Right cardiac atrium (tissue), 5 donors: ENCODE data around the gene ANKRD34A. TPM values are rescaled to one million over a fixed set of nuclear protein-coding genes. Genes with fewer than 3 reads are reported as not detected.

Experiments
- ATAC-seq, 2 donors: fragments of 200-7000 bp; cut with Tn5 transposase; one replicate each; pipeline versions ENCODE4 v1.8.0 to v1.9.1; 2020; ENCODE audit warnings: moderate library complexity in 2 of 2, mild to moderate bottlenecking in 1 of 2
- DNase-seq, 3 donors: peaks; one replicate each; pipeline ENCODE4 v3.0.0-alpha.2; 2020
- H3K27ac ChIP-seq: one replicate; pipeline ENCODE4 v1.5.1; 2013; ENCODE audit warnings: mild to moderate bottlenecking, low read length, control low read depth, moderate library complexity
- H3K27me3 ChIP-seq: one replicate; pipeline ENCODE4 v1.6.1; 2013; ENCODE audit not compliant: control insufficient read depth, insufficient read depth
- H3K4me1 ChIP-seq: one replicate; pipeline ENCODE4 v1.6.1; 2013; ENCODE audit warnings: low read length; ENCODE audit not compliant: control insufficient read depth, insufficient read depth
- H3K4me3 ChIP-seq: one replicate; pipeline ENCODE4 v1.5.1; 2013; ENCODE audit warnings: low read length, control low read depth
- H3K9me3 ChIP-seq: one replicate; pipeline ENCODE4 v1.6.1; 2013; ENCODE audit warnings: low read length; ENCODE audit not compliant: control insufficient read depth
- WGBS: extraction: QIAGEN DNeasy Blood & Tissue Kit; methylation state at CpG from one replicate; pipeline ENCODE4 v1.1.7; 2013; 5-methylcytosine and 5-hydroxymethylcytosine counted together
- intact Hi-C, 4 donors: fragments of 100-400 bp; cut with DNase I; formaldehyde crosslinking; loops; one replicate each; pipeline versions ENCODE4 v1.11.0 to v1.14.0; 2022 to 2023
- polyA plus RNA-seq: library from polyadenylated mRNA; stranded (reverse); fragments of 200-250 nt; gene quantifications from one replicate; pipeline ENCODE4 v1.2.3, GENCODE V29; 2013
- total RNA-seq, 4 donors: library from RNA; stranded (reverse); fragmentation: NEBNext Ultra II Directional; extraction: Animal tissue kit (Norgen Biotek cat#: 25700); gene quantifications; one replicate each; pipeline ENCODE4 v1.2.1, GENCODE V29; 2021
- donor health status: healthy with polysubstance abuse.
- donor health status: DM: no; HTN: yes; CAD: no.
- donor health status: DM: no; HTN: no; CAD: no.
- donor health status: DM: no; HTN: yes; CAD: no; lungs with severe emphysema.
- donor health status: DM: yes; HTN: yes; CAD: no.

ANKRD34A gene
- total and polyA plus RNA-seq, 5 donors, result 1.7 to 3.9 (median 3.6) TPM

DNA sequence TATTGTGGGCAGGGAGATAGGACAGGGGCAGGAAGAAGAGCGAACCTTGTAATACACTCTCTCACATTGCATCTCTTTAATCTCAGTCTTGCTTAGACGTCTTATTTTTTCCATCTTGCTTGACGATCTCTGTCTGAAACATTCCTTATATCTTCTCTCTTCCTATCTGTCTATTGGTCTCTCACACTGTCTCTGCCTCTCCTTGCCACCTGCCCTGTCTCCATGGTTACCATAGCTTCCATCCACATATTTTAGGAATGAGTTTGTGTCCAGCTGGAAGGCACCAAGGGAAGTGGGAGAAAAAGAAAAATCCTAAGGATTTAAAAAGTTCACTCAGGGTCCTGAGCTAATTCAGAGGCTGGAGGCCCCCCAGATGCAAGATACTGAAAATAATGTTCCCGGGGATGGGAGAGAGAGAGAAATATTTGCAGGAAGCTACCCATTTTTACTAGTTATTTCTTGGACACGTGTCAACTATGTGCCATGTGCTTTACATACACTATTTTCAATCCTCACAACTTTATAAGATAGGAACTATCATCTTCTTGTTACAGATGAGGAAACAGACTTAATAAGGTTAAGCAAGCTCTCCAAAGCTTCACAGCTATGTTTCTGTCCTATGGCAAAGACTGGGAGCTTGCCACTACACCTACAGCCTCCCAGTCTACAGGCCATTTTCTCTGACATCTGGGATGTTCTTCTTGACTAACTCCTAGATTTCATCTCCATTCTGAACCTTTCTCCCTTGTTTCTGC, 933 bp downstream of the ANKRD34A start:
- DNase-seq, result no peak
- intact Hi-C loops, result loop anchor here in 1 of 4 donors (10.0 kb wide), 1 partner anchor 69 kb away; no protein-coding TSS in a partner anchor

DNA sequence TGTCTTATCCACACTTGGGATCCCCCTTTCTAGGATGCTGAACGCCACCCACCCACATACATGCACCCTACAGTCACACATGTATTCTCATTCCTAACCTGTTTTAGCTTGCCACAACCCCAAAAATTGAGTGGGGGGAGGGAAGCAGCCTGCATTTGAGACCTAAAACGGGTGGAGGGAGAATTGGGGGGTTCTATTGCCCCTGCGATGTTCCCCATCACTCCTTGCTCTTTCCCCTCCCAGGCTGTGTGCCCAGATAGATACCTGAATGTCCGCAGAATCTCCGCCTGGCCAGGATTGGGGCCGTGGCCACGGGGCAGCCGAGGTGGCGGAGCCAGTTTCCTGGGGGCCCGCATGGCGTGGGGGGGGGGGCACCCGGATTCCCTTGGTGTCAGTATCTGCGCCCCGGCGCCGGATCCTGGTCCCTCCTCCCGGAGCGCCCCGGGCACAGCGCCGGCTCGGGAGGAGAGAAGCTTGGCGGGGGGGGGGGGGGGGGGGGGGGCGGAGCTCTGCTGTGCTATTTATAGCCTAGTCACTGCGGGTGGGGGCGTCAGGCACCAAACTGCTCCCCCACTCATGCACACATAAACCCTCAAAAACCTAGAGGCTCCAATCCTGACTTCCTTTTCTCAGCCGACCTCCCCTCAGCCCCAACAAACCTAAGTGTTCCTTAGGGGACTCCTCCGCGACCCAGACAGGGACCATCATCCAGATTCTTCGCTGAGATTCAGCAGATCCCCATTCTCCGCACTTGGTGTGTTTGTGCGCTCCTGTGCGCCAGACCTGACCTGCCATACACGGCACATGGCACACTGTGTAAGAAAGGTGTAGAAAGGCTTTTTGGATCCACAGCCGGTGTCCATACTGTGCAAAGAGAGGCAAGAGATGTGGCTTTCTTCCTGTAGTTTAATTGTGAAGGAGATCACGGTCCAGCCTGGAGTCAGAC, 1.9 kb downstream of the ANKRD34A start:
- intact Hi-C loops, result loop anchor here in 1 of 4 donors (10.0 kb wide), 1 partner anchor 68 kb away; no protein-coding TSS in a partner anchor
- Histone ChIP-seq H3K4me3 (peak overlapping the region; percentile 68), H3K9me3 (no peaks in the 10 kb centered on the region), H3K27ac (peak overlapping the region; percentile 60), H3K27me3 (no peaks in the 10 kb centered on the region), H3K4me1 (peaks cover 10% of the 10 kb centered on the region)
- peak; percentile 49 to 84 (median 82) for DNase-seq
- ATAC-seq, result no peak
- WGBS, result 2% methylated on average over 30 of the region's 36 CpGs

More for the DNA sequence above, 933 bp downstream of the ANKRD34A start:
- peaks cover 10% of the 10 kb centered on the region for H3K4me1 ChIP-seq
- peak overlapping the region; percentile 84 for H3K27ac ChIP-seq
- 23% methylated on average over 5 of the region's 5 CpGs for WGBS
- peak overlapping the region; percentile 76 for H3K4me3 ChIP-seq
- H3K27me3 ChIP-seq, result no peaks in the 10 kb centered on the region
- no peak for ATAC-seq
- H3K9me3 ChIP-seq, result no peaks in the 10 kb centered on the region

DNA sequence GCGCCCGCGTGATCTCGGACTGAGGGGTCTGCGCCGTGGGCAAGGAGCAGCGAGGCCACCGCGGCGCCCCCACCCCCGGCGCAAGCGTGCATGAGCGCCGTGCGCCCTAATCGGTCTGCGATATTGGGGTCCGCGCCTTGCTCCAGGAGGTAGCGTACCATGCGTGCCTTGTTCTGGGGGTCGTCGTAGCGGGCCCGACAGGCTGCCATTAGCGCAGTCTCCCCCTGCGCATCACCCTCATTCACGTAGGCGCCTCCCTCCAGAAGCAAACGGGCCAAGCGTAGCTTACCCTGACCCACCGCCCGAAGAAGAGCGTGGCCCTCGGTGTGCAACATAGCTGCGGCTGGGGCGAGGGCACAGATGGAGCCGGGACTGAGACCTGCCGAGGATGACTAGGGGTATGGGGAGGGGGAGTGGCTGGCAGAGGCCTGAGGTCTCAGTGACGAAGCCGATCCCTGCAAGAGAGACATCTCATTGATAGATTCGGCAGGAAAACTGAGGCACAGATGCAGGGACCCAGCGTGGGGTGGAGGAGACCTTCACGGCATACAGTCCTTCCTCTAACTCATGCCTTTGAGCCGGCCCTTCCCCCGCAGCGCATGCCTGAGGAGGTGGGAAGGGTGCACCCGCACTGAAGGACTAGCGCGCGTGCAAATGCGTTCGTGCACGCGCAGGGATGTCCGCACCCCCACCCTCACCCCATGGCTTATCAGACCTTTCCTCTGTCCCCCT, 2.8 kb downstream of the ANKRD34A start:
- WGBS, result 1% methylated on average over 57 of the region's 57 CpGs
- DNase-seq (peak; percentile 46 to 81 (median 79)), ATAC-seq (no peak)
- no peaks in the 10 kb centered on the region for H3K27me3 ChIP-seq
- peaks cover 10% of the 10 kb centered on the region for H3K4me1 ChIP-seq
- no peaks in the 10 kb centered on the region for H3K9me3 ChIP-seq
- intact Hi-C loops, result loop anchor here in 1 of 4 donors (10.0 kb wide), 1 partner anchor 67 kb away; no protein-coding TSS in a partner anchor
- H3K4me3 ChIP-seq, result peak overlapping the region; percentile 68
- peak overlapping the region; percentile 85 for H3K27ac ChIP-seq

DNA sequence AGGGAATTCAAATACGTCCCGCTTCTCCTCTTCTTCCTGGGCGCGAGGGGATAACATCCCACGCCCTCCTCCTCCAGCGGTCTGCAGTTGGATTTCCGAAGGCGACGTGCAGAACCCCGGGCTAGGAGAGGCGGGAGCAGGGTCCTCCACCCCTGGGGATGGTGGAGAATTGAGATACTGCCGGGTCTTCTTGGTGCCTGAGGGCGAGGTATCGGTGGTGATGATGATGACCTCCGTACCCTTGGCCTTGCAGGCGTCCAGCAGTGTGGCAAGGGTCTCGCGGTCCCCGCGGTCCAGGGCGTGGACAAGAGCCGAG, 3.3 kb downstream of the ANKRD34A start:
- WGBS, result under 1% methylated on average over 22 of the region's 22 CpGs
- Histone ChIP-seq H3K27me3 (no peaks in the 10 kb centered on the region), H3K27ac (peak overlapping the region; percentile 85), H3K4me1 (peaks cover 10% of the 10 kb centered on the region), H3K4me3 (peak overlapping the region; percentile 68), H3K9me3 (no peaks in the 10 kb centered on the region)
- ATAC-seq, result no peak
- intact Hi-C loops, result loop anchor here in 1 of 4 donors (10.0 kb wide), 1 partner anchor 66 kb away; no protein-coding TSS in a partner anchor
- DNase-seq, result peak in 2 of 3 donors; percentile 22 to 70

DNA sequence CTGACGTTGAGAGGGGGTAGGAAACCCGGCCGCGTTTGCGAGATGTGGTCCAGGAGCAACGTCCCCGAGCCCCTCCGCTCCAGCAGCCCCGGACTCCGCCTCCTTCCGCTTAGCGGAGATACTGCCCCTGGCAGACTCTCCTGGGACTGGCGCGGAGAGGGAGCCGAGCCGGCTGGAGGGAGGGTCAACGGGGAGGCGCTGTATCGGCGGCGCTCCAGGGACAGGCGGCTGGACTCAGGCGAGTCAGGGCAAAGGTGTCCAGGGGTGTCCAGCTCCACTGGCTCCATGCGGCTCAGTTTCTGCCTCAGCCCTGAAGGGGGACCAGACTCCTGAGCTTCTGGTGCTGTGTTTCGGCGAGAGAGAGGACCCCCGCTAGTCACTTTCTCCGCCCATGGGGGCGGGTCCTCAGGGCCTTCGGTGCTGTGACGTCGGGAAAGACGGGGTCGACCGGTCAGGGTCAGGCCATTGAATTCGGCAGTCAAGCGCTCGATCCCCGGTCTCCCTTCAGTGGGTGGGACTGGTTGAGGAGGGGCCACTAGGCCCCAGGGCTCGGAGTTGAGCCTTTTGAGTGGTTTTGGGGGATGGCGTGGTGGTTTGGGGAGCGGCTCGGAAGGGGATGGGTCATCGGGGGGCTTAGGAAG, 3.8 kb downstream of the ANKRD34A start:
- no peaks in the 10 kb centered on the region for H3K27me3 ChIP-seq
- 1% methylated on average over 44 of the region's 44 CpGs for WGBS
- peak; percentile 58 to 66 for ATAC-seq
- no peaks in the 10 kb centered on the region for H3K9me3 ChIP-seq
- H3K27ac ChIP-seq, result peak overlapping the region; percentile 85
- DNase-seq, result peak; percentile 88 to 96 (median 94)
- intact Hi-C loops, result loop anchor here in 1 of 4 donors (10.0 kb wide), 1 partner anchor 66 kb away; no protein-coding TSS in a partner anchor
- peak overlapping the region; percentile 68 for H3K4me3 ChIP-seq
- H3K4me1 ChIP-seq, result peaks cover 10% of the 10 kb centered on the region

GRCh38 chr1:145959957-145960467, 4.4 kb downstream of the ANKRD34A start:
- WGBS, result 5% methylated on average over 12 of the region's 12 CpGs
- Histone ChIP-seq H3K27me3 (no peaks in the 10 kb centered on the region), H3K27ac (peak overlapping the region; percentile 85), H3K9me3 (no peaks in the 10 kb centered on the region), H3K4me3 (peak overlapping the region; percentile 68), H3K4me1 (peaks cover 12% of the 10 kb centered on the region)
- ATAC-seq (no peak), DNase-seq (peak in 1 of 3 donors; percentile 24)
- intact Hi-C loops, result loop anchor here in 1 of 4 donors (10.0 kb wide), 1 partner anchor 65 kb away; no protein-coding TSS in a partner anchor

- Histone ChIP-seq H3K27me3 (no peaks in the 10 kb centered on the region), H3K27ac (no peak overlapping the region), H3K4me1 (peaks cover 12% of the 10 kb centered on the region), H3K9me3 (no peaks in the 10 kb centered on the region), H3K4me3 (no peak overlapping the region)
- intact Hi-C loops, result no loop called here
- no peak for ATAC-seq
- no peak for DNase-seq
These were observed 5.0 kb downstream of the ANKRD34A start for GRCh38 chr1:145959333-145959732.

DNA sequence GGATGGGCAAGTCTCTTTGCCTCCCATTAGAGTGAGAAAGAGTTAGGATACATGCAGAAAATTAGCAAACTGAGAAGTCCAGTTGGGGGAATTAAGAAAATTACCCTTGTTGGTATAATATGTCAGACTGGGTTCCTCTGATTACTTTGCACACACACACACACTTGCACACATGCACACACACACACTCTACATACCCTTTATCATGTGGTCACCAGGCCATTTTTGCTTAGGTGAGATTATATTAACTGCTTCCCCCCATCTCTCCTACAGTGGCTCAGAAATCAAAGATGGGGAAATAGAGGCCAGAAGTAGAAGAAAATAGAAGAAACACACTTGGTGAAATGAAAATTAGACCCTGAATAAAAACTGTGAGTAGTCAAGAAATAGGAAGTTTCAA, 5.6 kb downstream of the ANKRD34A start:
- H3K4me3 ChIP-seq, result no peak overlapping the region
- no peaks in the 10 kb centered on the region for H3K27me3 ChIP-seq
- intact Hi-C loops, result no loop called here
- peaks cover 8% of the 10 kb centered on the region for H3K4me1 ChIP-seq
- H3K27ac ChIP-seq, result no peak overlapping the region
- DNase-seq (no peak), ATAC-seq (no peak)
- H3K9me3 ChIP-seq, result no peaks in the 10 kb centered on the region

- H3K27ac ChIP-seq, result peak within 1 kb of the TSS; percentile 99
- ATAC-seq, result peak; percentile 85 to 93
- H3K4me3 ChIP-seq, result peak within 1 kb of the TSS; percentile 86
- no peaks in the 10 kb centered on the region for H3K9me3 ChIP-seq
- H3K4me1 ChIP-seq, result peaks cover 4% of the 10 kb centered on the region
- intact Hi-C loops, result no loop called here
- no peaks in the 10 kb centered on the region for H3K27me3 ChIP-seq
- DNase-seq, result peak; percentile 97 to 98 (median 98)
- under 1% methylated on average over 60 of the region's 60 CpGs for WGBS
These were observed 6.7 kb downstream of the ANKRD34A start, which contains the start of gene LIX1L for GRCh38 chr1:145957443-145958319. LIX1L (minus strand) TSS chr1:145958017; CDS start chr1:145957927, 90 bp downstream.
